HG03469 (cell line): ENCODE measurements around the gene PLSCR3.

Experiments used
- ATAC-seq: cut with Tn5 transposase; IDR thresholded peaks from one replicate; pipeline ENCODE4 v1.9.1; 2021; ENCODE audit warnings: mild to moderate bottlenecking, moderate library complexity, moderate number of reproducible peaks; ENCODE audit not compliant: unreplicated experiment

The PLSCR3 gene

DNA sequence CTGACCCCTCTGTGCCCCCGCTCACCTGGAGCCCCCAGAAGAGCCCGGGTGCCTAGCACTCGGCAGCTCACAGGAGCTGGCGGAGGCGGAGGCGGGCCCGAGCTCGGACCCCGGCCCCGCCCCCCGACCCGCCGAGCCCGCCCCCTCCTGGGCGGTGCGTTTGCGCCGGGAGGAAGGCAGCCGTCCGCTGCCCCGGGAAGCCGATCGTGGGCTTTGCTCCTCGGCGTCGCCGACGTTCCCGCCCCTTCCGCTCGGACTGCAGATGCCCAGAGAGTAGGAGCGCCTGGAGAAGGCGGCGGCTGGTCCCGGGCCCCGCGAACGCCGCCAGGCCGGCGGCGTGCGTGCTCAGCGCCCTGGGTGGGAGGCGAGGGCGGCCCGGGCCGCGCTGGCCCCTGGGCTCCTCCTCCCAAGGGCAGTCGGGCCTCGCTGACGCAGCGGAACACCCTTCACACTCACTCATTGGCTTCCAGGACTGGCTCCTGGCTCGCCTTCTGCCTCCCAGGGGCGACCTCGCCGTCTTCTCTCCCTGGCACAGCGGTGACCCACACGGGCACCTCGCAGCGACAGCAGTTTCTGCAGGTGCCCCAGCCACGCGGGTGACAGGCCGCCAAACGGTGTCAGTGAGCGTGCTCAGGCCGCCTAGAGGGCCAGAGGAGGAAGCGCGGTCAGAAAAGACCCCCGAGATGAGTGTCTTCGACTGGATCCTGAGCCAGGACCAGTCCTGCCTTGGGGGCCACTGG, at the start of gene PLSCR3:
Gene PLSCR3, minus strand, starts transcription at position 74 of the 740 bp plus-strand sequence. CDS start 415 bp downstream, outside the sequence.
- no peak for ATAC-seq

DNA sequence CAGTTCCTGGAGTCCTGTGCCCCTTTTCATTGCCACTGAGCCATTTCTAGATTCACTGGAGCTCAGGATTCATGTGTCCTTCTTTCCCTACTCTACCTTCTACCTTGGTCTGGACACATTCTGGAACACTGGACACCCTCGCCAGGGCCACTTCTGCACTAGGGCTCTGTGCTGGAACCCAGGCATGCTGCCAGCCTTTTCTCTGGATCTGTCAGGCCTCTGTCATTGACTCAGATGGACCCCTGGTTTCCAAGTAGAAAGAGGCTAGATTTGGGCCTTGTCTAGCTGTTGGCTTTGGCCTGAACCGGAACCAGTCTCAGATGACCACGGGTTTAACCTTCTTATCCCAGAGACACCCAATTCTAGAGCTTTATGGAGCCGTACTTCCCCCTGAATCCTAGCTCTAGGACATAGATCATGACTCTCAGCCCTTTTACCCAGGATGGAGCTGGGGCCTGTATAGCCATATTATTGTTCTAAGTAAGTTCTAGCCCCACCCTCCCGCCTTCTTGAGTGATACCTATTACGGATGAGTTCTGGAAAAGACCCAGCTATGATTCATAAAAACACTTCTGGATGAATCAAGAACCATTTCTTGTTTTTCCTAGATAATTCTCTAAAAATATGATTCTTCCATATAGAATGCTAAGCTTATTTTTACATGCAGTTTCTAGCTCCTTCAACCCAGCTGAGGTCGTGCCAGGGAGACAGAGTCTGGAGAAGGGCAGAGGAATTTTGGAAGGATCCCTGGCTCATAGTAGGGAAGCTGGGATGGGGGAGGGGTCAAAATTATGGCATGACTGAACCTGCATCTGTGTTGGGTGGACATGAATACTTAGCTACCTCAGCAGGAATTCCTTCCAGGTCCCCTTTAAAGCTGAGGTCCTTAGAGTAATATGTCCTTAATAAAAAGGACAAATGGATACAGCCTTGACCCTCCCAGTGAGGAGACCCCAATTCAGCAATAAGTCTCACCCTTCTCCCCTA, 49.5 kb upstream of the PLSCR3 start:
- ATAC-seq: no peak

DNA sequence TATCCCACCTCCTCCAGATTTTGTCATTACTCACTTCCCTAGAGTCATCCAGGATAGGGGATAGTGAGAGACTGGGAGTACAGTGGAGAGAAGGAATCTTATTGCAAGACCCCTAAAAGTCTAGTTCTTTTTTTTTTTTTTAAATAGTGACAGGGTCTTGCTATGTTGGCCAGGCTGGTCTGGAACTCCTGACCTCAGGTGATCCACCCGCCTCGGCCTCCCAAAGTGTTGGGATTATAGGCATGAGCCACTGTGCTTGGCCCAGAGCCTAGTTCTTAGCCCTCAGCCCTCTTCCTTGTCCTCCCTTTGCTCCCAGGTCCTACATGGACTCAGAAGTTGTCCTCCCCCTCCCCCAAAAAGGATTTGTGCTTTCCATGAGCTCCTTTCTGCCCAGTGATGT, 47.8 kb upstream of the PLSCR3 start:
- no peak for ATAC-seq

DNA sequence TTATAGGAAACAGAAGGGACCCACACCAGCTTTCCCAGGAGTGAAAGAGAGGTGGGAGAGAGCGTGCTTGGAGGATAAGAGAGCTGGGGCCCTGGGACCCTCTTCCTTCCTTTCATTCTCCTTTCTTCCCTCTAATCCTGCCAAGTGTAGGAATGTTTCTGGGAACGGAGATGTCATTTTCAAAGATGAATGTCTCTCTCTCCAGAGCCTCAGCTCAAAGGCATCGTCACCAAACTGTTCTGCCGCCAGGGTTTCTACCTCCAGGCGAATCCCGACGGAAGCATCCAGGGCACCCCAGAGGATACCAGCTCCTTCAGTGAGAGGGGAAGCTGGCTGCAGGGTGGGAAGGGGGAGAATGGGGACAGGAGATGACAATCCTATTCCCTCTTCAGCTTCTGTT, 46.9 kb upstream of the PLSCR3 start:
- no peak for ATAC-seq

DNA sequence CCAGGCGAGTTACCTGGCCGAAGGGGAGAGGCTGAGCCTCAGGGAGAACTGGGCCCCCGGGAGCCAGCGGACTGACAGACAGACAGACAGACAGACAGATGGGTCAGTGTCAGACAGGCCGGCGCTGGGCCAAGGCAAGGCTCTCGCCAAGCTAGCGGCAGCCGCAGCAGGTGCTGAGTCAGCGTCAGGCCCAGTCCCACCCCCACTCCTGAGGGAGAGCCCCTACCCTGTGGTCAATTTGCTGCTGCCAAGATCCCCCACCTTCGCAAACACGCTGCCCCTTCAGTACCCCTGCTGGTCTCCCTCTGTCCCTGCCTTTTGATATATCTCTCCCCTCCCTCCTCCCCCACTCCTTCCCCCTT, 46.5 kb upstream of the PLSCR3 start:
- no peak for ATAC-seq

DNA sequence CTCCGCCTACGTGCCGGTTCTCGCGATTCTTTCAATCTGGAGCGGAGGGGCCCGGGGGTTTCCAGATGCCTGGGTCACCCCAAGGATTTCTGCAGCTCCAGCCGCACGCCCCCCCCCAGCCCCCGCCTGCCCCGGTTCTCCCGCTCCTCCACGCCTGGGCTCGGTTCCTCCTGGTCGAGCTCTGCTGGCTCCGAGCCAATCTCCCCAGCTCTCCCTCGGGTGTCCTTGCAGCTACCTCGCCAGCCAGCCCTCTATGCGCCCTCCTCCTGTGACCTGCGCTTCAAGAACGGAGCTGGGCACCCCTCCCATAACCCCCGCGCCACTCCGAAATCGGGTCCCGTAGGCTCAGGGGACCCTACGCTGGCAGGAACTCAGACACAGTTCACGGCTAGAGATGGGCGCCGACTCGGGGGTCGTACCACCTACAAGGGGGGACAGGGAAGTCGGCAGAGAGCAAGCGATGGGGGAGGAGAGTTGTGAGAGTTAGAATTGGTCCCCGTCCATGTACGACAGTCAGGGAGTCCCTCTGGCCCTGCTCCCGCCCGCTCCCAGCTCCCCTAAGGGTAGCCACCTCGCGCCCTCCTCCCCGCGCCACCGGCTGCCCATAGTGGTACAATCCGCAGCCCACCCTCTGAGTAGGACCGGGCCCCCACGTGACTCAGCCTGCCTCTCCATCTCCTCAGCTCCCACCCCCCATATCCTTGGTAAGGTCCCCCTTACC, 45.9 kb upstream of the PLSCR3 start:
- no peak for ATAC-seq

DNA sequence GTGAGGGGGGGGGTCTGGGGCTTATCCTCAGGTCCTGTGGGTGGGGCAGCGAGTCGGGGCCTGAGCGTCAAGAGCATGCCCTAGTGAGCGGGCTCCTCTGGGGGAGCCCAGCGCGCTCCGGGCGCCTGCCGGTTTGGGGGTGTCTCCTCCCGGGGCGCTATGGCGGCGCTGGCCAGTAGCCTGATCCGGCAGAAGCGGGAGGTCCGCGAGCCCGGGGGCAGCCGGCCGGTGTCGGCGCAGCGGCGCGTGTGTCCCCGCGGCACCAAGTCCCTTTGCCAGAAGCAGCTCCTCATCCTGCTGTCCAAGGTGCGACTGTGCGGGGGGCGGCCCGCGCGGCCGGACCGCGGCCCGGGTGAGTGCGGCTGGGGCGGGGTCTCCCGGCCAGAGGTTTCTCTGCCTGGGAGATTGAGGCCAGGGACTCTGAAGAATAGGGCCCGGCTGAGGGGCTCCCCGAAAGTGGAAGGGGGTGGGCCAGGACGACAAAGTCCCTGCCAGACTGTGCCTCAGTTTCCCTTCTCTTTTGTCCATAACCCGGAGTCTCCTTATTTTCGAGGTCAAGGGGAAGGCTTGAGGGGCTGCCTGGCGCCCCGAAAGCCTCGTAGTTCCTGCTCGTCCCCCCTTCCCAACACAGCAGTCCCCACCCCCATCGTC, 45.3 kb upstream of the PLSCR3 start, which contains the start of gene FGF11:
Gene FGF11, plus strand, starts transcription at position 51 of the 651 bp plus-strand sequence. Its CDS starts 109 bp downstream, at position 160.
- ATAC-seq: no peak

DNA sequence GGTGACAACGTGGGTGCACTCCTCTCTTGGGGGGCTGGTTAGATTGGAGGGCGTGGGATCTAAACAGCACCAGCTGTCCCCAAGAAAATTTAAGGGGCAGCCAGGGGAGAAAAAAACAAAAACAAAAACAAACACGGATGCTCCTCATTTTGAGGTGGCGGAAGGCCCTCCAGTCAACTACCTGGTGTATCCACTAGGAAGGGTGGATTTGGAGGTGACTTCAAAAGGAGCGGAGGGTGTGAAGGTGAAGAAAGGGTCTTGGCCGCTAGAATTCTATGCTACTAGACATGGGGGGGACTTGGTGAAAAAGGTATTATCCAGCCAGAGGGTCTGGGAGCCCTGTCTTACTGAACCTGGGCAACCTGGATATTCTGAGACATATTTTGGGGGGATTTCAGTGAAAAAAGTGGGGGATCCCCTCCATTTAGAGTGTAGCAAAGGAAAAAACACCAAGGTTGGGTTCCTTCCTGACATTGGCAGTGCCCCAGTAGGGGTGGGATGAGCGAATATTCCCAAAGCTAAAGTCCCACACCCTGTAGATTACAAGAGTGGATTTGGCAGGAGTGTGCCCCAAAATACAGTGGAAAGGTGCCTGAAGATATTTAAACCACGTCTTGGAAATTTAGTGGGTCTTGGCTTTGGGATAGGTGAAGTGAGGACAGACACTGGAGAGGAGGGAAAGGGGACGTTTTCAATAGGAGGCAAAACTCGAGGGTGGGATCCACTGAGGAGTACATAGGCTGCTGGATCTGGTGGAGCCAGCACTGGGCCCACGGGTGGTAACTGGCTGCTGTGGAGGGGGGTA, 44.5 kb upstream of the PLSCR3 start:
- ATAC-seq: no peak

DNA sequence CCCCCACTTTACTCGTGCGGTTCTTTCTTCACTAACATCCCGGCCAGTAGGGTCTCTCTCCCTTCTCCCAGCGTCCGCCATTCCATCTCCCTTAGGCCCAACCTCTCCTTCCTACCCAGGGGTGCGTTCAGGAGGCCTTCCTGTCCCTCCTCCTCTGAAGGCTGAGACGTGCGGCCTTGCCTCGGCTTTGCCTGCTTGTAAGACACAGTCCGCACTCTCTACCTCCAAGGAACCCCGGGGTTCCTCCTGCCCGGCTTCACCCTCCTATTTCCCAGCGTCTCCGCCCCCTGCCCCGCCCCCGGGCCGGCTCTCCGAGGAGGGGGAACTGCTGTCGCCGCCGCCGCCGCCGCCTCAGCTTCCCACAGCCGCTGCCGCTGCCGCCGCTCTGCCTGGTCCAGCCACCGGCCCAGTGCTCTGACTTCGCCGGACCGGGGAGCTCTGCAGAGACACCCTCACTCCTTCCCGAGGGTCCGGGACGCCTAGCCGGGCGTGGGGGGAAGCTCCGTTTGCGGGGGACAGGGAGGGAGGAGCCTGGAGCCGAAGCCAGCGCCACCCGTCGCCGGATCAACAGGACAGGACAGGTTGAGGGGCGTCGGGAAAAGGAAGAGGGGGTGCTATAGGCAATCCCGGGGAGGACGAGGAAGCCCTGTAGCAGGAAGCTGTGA, 43.8 kb upstream of the PLSCR3 start:
- ATAC-seq: no peak

DNA sequence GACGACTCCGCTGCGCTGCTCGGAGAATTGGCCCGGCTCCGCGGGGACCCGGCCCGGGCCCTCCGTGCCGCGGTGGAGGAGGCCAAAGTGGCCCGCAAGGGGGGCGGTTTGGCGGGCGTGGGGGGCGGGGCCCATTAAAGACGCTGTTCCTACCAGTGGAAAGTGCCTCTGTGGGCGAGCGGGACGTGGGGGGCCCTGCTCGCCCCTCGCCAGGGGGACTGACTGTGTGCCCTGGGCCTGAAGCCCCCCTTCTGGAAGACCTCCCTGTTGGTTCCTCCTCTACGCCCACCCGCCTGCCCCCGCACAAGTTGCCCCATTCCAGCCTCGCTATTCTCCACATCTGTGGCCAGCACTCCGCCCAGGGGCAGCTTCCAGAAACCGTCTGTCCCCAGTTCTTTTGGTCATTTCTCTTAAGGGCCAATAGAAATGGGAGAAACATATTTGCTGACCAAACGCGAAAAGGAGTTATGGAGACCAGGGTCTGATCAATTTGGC, 43.1 kb upstream of the PLSCR3 start:
- no peak for ATAC-seq

DNA sequence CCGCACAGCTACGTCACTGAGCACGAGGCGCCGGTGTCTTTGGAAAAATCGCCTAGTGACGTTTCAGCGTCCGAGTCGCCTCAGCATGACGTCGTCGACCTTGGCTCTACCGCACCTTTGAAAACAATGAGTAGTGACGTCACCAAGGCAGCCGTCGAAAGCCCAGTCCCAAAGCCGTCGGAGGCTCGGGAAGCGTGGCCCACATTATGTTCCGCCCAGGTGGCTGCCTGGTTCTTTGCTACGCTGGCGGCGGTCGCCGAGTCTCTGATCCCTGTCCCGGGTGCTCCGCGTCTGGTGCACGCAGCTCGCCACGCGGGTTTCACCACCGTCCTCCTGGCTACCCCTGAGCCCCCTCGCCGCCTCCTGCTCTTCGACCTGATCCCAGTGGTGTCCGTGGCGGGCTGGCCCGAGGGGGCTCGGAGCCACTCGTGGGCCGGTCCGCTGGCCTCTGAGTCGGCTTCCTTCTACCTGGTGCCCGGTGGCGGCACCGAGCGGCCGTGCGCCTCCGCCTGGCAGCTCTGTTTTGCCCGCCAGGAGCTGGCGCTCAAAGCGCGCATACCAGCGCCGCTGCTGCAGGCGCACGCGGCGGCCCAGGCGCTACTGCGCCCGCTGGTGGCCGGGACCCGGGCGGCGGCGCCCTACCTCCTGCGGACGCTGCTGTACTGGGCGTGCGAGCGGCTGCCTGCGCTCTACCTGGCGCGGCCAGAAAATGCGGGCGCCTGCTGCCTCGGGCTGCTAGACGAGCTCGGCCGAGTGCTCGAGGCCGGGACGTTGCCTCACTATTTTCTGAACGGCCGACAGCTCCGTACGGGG, 42.4 kb upstream of the PLSCR3 start:
- ATAC-seq: no peak

DNA sequence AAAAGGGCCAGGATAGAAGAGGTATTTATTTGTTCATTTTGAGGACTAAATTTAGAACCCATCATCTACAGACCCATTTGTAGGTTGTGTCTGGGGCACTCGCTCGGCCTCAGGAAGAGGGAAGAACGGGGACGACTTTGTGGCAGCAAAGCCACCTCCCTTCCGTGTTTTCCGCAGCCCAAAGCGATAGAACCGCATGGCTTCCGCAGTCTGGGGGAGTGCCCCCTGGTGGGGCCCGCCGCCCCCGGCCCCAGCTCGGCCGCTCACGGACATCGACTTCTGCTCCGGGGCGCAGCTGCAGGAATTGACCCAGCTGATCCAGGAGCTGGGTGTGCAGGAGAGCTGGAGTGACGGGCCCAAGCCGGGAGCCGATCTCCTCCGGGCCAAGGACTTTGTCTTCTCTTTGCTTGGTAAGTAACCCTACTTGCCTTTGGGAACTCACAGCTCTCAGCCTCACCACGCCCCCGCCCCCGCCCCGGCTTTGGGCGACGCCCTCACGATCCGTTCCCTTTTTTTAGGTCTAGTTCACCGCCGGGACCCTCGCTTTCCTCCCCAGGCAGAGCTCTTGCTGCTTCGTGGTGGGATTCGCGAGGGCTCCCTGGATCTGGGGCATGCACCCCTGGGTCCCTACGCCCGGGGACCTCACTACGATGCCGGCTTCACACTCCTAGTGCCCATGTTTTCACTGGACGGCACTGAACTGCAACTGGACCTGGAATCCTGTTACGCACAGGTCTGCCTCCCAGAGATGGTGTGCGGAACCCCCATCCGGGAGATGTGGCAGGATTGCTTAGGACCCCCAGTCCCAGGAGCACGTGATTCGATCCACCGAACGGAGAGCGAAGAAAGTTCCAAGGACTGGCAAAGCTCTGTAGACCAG, 41.6 kb upstream of the PLSCR3 start:
- no peak for ATAC-seq

DNA sequence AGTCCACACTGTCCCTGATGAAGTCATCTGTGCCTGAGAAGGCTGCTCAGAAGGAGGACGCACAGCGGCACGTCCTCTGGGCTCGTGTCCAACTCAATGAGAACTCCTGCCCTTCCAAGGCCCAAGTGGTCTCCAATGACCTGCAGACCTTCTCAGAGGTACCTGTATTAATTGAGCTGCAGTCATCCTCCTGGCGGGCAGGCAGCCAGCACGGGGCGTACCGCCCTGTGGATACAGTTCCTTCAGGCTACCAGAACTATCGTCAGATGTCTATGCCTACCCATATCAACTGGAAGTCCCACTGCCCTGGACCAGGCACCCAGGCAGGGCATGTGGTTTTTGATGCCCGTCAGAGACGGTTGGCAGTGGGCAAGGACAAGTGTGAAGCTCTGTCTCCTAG, 38.0 kb upstream of the PLSCR3 start:
- ATAC-seq: no peak

DNA sequence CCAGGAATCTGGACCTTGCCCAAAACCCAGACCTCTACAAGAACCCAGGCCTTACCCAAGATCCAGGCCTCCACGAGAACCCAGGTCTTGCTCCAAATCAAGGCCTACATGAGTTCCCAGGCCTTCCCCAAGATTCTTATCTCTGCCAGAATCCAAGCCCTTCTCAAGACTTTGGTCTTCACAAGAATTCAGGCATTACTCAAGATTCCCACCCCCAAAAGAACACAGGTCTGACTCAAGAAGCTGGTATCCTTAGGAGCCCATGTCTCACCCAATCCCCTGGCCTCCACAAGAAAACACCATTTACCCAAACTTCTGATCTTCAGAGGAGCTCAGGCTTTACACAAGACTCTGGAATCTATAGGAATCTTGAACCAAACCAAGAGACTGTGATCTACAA, 36.9 kb upstream of the PLSCR3 start:
- no peak for ATAC-seq

DNA sequence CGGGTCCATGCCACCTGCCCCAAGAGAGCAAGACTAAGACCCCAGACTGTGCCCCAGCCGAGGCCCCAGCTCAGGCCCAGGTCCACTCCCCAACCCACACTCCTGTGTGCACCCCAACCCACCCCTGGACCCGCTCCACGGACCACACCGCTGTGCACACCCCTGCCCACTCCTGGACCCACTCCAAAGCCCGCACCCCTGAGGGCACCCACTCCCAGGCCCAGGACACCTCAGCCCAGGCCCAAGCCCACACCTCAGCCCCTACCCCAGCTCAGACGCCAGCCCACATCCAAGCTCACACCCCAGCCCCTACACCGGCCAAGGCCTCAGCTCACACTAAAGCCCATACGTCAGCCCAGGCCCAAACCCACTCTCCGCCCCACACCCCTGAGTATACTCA, 35.4 kb upstream of the PLSCR3 start:
- ATAC-seq: no peak

DNA sequence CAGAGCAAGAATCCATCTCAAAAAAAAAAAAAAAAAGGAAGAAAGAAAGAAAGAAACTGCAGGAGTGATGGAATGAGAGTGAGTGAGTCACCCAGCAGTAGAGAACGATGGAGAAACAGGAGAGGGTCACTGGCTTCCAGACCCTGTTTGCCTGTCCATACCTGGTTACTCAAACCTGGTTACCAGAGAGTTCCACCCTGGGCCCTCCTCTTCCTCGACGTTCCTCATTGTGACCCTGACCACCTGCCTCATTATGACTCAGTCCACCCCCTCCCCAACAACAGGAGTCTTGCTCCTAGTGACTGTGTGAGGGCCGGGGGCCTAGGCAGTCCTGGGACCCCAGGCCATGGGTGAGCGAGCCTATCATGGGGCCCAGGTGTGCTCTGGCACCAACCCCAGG, 34.2 kb upstream of the PLSCR3 start, which contains the start of gene SPEM3:
Gene SPEM3, plus strand, starts transcription at position 301 of the 400 bp plus-strand sequence. Its CDS starts 46 bp downstream, at position 347.
- ATAC-seq: no peak

DNA sequence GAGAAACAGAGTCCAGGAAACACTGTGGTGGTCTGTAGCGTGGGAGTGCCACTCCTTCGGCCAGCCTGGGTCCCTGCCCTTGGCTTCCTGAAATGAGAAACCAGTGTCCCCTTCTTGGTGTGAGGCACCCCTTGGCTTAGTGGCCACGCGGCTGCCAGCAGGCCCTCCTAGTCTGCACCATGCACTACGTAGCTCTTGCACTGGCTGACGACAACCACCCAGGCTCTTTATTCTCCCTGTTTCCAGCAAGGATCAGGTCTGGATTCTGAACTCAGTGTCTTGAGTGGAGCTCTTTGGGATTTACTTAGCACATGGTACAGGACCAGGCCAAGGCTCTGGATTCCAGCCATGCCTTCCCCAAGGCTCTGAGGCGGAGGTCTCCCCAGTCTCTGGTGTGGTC, 33.2 kb upstream of the PLSCR3 start:
- no peak for ATAC-seq
